NCI-H2107 treated with DMSO at 0.1 percent for 48 hours (cell line): Measurements from ENCODE around the gene METTL26.
"Not testable (repeated sequence)": the region's sequence is repeated elsewhere in the genome, so short reads cannot be mapped to it uniquely, and the experiment has no call there.

Experiments
- DNase-seq: peaks from one replicate; lab custom pipeline; 2025; ENCODE audit not compliant: unreplicated experiment; lab: John Stamatoyannopoulos, UW

The METTL26 gene

DNA sequence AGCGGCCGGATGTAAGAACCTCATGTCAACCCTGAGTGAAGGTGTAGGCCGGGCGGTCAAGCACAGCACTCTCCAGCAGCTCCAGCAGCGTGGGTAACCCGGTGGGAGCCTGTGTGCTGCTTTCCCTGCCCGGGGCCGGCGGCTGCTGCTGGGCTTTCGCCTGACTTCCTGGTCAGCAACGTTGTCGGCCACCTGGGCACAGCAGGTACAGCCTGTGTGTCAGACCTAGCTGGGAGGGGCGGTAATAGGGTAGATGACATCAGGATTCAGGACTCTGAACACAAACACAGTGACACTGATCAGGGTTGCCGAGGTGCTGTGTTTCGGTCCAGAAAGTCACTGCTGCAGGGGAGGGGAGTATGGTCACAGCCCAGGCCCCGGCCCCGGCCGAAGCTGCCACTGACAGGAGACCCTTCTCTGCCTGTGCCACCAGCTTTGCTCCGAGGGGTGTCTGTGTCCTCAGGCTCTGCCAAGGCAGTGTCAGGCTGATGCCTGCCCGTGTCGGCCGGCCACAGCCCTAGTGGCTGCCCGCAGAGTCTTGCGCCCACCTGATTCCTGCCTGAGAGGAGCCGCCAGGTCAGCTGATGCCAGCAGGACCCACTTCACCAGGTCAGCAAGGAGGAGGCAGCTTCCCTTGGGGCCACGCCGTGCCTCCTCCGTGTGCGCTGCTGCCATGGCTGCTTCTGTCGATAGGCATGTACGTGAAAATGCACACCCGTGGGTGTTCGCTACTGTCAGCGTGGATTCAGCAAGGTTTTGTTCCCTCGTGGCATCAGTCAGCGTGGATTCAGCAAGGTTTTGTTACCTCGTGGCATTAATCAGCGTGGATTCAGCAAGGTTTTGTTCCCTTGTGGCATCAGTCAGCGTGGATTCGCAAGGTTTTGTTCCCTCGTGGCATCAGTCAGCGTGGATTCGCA is 37.0 kb downstream of the METTL26 start:
- DNase-seq, result no peak

DNA sequence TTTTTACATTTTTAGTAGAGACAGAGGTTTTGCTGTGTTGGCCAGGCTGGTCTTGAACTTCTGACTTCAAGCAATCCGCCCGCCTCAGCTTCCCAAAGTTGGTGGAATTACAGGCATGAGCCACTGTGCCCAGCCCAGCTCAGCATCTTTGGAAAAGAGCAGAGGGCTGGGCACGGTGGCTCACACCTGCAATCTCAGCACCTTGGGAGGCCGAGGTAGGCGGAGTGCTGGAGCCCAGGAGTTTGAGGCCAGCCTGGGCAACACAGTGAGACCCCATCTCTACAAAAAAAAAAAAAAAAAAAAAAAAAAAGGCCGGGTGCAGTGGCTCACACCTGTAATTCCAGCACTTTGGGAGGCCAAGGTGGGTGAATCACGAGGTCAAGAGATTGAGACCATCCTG is 38.5 kb downstream of the METTL26 start:
- not testable (repeated sequence) for DNase-seq

DNA sequence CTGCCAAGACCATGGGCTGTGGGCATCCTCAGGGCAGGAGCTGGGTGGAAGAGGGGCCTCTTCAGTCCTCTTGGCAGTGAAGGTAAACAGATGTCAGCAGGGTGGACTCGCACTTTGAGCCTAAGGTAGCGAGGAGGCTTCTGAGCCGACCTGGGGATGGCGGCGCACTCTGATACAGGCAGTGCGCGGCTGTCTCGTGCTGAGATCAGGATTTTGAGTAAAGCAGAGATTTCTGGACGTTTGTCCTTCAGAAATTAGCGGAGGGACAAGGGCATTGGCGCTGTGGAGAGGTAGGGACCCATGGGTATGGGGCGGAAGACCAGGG is 39.4 kb downstream of the METTL26 start:
- DNase-seq, result no peak

DNA sequence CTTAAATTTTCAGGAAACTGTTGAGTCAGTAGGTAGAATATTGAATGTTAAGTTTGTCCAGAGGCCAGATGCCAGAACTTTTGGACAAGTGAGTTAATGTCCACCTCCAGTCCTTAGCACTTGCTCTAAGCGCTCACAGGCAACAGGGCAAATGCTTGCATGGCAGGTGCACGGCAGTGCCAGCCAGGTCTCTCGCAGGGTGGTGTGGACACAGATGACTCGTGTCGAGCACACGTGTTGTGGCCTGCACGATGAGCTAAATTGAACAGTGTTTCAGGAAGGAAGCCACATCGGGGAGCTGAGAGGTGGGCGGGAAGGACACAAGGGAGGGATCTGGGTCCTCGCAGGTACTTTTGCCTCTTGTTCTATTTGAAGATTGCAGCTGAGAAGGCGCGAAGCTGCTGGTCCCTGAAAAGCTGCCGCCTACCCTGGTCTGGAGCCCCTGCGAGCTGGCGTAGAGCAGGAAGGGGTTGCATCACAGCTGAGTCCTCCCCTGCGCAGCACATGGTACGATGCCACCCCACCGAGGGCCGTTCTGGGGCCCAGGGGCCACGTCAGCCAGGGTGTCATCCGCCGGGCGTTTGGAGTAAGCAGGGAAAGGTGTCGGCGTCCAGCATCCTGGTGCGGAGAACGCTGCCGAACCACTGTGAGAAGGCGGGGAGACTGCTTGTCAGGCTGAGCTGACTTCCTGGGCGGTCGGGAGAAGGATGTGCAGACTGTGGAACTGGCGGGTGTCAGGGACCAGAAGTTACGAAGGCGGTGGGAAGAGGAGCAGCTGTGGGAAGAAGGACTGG is 40.0 kb downstream of the METTL26 start:
- no peak for DNase-seq

DNA sequence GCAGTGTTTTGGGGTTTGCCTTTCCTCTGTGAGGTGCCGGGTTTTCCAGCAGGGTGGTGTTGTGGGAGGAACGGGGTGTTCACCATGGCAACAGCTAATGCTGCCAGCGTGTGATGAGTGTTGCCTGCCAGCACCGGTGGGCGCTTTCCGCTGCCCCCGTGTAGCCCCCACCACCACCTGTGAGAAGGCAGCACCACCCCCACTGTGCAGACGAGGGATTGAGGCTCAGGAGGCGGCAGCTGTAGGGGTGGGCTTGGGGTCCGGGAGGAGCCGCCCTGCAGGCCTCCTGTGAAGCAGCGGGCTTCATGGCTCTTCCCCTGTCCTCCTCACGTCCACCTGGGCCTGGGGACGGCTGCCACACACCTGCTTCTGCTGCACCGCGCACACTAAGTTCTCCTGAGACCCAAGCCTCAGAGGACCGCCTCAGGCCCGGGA is 41.0 kb downstream of the METTL26 start:
- no peak for DNase-seq

DNA sequence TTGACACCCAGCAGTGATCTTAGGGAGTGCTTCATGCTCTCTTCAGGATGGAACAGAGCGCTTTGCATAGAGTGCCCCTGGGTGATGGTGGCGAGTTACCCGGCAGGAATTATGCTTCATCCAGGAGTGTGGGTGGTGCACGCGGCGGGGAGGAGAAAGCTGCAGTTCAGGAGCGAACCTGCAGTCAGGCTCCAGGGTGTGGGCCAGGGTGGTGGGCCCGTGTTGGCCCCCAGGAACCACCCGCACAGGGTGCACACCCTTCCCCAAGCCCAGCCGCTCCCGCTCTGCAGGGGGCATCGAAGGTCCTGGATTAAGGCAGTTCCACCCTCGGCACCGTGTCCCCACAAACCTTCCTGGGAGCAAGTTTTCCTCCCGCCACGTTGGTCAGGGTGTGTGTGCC is 42.3 kb downstream of the METTL26 start:
- no peak for DNase-seq

DNA sequence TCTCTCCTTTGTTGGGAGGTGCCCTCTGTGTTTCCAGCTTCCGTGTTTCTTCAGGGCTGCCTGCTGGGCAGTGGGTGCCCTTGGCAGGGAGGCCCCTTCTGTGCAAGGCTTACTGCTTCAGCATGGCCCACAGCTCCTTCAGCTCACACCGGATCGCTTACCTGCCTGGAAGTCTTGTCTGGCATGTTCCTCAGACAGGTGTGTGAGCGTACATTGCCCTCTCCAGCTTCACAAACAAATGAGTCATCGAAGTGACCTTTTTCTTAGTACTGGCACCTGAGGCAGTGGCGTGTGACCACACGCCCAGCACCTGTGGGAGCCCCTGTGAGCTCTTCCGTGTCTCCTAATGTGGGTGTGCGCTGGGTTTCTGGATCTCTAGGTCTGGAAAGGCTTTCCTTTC is 42.7 kb downstream of the METTL26 start:
- DNase-seq, result peak; percentile 83

DNA sequence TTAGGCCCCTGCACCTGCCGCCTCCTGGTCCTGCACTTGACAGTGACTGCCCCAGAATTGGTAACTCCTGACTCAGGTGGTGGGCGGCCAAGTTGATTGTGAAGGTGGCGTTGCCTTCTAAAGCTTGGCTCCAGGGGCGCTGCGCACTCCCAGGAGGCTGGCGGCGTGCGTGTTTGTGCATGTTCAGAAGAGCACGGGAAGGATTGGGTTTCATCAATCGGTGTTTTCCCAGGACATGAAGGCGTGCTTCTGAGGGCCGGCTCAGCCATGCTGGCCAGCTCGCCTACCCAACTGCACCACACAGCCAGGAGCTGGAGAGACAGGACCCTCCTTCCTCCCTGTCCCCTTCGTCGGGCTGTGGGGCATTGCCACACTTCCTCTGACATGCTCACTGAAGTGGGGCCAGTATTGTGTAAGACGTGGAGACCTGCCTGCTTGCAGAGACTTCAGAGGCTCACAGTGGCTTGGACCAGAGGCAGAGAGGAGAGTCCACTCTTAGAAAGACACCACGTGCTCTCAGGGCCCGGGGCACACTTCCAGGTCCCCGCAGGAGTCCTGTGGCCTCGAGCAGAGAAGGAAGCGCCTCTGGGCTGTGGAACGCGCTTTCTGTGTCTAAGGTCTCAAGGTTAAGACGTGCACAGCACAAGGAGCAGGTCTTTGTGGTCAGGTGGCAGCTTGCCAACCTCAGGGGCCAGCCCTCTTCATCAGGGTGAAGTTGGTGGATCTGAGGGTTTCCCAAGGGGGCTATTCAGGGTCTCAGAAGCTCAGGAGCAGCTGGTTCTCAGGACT is 43.4 kb downstream of the METTL26 start:
- peak; percentile 81 for DNase-seq

DNA sequence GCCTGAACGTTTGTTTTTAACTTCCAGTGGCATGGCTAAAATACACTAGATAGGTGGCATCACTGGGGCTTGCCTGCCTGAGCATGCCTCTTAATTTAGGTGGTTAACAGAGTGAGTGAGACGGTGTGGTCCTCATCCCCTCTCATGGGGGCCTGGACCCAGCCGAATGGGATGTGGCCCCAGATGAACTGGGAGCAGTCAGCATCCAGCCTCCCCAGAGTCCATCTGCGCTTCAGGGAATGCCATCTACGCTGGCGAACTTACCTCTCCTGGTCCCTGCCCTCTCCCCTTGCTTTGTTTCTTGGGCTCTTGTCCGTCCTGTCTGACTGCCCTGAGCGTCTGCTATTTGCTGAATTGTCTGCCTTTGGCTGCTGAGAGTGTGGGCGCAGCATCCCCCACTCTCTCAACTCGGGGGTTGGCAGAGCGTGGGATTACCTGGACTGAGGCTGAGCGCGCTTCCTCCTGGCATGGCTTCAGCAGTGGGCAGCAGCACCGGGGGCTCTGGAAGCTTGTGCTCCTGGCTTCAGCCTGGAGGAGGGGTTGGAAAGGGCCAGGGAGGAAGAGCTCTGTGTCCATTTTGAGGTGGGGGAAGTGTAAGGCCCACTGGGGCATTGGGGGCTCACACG is 44.1 kb downstream of the METTL26 start:
- no peak for DNase-seq

DNA sequence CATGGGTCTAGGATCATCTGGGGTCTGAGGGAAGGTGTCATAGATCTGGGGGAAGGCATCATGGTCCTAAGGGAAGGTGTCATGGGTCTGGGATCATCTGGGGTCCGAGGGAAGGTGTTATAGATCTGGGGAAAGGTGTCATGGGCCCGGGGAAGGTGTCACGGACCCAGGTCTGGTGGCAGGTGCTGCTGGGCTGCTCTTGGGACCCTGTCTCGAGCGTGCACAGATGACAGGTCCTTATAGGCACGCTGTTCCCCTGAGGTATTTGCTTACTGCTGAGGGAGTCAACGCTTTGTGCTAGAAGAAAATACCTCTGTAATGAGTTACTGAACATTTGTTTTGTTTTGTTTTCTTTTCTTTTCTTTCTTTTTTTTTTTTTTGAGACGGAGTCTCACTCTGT is 44.9 kb downstream of the METTL26 start:
- DNase-seq, result no peak

DNA sequence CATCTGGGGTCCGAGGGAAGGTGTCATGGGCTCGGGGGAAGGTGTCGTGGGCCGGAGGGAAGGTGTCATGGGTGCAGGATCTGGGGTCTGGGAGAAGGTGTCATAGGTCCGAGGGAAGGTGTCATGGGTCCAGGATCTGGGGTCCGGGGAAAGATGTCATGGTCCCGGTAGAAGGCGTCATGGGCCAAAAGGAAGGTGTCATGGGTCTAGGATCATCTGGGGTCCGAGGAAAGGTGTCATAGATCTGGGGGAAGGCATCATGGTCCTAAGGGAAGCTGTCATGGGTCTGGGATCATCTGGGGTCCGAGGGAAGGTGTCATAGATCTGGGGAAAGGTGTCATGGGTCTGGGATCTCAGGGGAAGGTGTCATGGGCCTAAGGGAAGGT is 45.3 kb downstream of the METTL26 start:
- DNase-seq, result no peak

DNA sequence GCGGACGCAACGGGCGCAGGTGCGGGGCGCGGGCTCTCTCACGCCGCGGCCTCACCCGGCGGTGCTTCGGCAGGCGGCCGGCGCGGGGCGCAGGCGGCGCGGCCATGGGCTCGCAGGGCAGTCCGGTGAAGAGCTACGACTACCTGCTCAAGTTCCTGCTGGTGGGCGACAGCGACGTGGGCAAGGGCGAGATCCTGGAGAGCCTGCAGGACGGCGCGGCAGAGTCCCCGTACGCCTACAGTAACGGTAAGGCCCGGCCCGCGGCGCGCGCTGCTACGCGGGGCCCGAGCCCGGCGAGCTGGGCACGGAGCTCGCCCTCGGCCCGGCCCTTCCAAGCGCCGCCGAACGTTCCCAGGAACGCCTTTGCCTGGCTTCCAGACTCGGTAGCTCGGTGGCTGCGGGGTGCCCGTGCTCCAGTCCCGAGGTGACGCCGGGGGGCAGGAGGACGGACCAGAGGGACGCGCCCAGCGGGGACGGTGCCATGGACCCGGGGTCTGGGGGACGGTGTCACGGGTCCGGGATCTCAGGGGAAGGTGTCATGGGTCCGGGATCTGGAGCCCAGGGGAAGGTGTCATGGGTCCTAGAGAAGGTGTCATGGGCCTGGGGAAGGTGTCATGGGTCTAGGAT is 45.8 kb downstream of the METTL26 start:
- DNase-seq, result no peak

DNA sequence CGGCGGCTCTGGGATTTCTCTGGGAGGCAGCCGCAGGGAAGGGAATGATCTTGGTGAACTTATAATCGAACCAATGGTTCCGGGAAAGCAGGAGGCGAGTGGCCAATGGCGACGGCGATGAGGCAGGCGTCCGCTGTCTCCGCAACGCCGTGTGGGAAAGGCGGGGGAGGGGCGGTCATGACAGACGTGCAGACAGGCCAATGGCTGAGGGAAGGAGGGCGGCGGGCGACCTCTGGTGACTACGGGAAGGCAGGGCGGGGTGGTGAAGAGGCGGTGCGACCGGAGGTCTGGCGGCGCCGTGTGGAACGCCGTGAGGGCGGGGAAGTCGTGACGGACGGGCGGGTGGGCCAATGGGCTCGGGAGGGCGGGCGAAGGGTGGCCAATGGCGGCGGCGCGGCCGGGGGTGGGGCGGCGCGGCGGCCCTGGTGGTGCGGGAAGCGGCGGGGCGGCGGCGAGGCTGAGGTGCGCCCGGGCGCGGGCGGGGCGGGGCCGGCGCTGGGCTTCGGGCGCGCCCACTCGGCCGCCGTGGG is 46.4 kb downstream of the METTL26 start, which contains the start of gene RAB40C:
TSS of gene RAB40C (plus strand) at position 409 of the 530 bp plus-strand sequence. CDS start 226 bp downstream, outside the sequence.
- DNase-seq, result peak; percentile 88

DNA sequence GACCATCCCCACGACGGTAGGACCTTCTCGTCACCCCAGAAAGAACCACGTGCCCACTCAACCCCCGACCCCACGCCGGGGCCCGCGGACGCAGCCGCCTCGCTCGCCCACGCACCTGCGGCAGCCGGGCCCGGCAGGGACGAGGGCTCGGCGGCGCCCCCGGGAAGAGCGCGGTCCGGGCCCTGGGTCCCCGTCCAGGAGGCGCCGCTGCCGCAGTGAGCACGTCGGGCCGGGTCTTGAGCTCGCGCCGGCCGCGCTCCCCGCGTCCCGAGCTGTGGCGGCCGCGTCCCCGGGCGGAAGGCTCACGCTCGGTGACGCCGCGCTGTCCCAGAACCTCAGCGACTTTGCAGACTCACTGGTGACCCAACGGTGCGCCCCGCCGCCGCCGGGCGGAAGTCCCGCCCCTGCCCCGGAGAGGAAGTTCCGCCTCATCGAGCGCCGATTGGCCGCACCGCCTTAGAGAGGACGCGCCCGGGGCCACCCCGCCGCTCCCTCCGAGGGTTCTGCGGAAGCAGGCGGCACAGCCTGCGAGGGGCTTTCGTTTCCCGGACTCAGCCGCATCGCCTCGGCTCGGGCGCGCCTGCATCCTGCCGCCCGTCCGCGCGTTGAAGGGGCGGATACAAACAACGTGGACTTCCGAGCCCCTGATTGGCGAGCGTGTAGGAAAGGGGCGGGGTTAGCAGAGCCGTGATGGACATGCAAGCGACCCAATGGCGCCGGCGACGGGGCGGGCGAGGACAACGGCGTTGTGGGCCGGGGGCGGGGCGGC is 47.0 kb downstream of the METTL26 start:
- DNase-seq, result peak; percentile 88

DNA sequence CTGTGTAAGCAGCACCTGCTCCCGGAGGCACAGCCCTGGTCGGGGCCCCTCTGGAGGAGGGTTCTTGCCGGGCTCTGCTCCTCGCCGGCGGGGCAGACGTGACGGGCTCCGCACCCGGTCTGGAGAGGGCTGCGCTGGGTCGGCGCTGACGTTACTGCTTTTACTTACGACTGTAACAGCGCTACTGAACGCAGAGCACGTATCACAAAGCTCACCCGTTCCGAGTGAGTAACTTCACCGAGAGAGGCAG is 47.5 kb downstream of the METTL26 start:
- DNase-seq, result no peak

DNA sequence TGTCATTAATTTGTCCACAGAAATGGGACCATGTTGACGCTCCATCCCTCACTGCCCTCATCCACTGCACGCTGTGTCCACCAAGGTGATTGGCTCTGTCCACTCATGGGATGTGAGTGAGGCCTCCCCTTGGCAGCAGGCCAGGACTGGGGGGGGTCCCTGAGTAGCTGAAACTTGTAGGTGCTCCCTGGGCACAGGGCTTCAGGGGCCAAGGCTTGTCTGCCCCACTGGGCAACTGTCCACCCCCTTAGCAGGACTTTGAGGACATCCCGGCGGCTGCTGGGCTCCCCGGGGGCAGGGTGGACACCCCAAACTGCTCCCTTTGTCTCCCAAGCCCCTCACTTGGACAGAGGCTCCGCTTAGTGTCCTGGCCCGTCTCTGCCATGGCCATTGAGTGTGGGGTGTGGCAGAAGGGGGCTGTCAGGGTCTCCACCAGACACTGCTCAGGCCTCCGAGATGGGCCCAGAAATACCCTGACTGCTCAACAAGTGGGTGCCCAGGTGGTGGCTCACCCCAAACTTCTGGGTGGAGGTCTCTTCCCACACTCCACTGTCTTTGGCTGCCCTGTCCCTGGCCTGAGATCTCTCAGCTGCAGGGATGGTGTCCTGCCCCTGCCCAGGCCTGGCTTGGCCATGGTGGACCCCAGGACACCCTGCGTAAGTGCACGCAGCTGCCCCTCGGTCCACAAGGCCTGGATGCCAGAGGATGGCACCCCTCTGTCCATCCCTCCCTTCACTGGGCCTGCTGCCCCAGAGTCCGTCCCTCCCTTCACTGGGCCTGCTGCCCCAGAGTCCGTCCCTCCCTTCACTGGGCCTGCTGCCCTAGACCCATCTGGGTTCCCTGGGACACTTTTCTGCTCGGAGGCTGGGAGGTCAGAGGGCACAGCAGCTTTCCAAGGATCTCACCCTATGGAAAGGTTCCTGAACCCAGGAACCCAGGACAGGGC is 49.2 kb downstream of the METTL26 start:
- no peak for DNase-seq

DNA sequence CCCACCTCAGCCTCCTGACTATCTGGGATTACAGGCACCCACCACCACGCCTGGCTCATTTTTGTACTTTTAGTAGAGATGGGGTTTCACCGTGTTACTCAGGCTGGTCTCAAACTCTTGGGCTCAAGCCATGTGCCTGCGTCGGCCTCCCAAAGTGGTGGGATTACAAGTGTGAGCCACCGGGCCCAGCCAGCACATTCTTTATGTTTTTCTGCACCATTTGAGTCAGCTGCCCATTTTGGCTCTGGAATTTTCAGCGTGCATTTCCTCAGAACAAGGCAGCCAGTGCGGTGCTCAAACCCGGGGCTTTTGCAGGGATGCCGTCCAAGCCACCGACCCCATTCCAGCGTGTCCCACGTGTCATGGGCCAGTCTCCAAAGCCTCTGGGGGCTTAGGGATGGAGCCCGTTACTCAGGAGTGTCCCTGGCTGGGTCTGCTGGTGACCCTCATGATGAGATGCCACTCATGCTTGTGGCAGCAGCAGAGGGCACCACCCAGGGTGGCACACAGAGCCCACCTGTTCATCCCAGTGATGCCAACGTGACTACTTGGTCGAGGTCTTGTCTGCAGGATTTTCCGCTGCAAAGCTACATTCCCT is 50.0 kb downstream of the METTL26 start:
- no peak for DNase-seq

DNA sequence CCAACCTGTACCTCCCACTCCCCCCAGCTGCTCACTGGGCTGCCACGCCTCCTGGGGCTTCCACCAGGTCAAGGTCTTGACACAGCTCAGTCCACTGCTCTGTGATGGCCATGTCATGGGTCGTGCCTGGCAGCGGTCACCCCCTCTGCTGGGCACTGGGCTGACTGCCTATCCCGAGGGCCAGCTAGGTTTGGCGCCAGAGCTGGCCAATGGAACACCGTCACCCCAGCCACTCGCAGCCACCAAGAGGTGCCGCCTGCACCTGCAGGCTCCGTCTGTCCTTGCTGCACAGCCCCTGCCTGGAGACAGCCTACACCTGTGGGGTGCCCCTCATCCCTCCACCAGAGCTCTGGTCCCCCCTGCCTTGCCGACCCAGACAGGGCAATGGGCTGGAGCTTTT is 50.8 kb downstream of the METTL26 start:
- DNase-seq, result no peak
